GM18502 (cell line): Measurements from ENCODE around the gene PAFAH1B1.
A peak's percentile ranks its signal among the peaks of the same experiment; 100 is the strongest.

Experiments
- ATAC-seq: cut with Tn5 transposase; IDR thresholded peaks from one replicate; pipeline ENCODE4 v1.9.1; 2021; ENCODE audit warnings: mild to moderate bottlenecking; ENCODE audit not compliant: unreplicated experiment, poor library complexity

Gene PAFAH1B1

GRCh38 chr17:2711608-2712299, 118.3 kb downstream of the PAFAH1B1 start, which contains the start of gene CLUH:
Gene CLUH, minus strand, starts transcription at chr17:2711764. Its CDS starts 103 bp downstream, at chr17:2711661.
- ATAC-seq: peak; percentile 74

GRCh38 chr17:2712300-2713043, 119.0 kb downstream of the PAFAH1B1 start:
- no peak for ATAC-seq

- ATAC-seq: no peak
These were observed 120.4 kb downstream of the PAFAH1B1 start for GRCh38 chr17:2713881-2714280.

- ATAC-seq: no peak
These were observed 123.2 kb downstream of the PAFAH1B1 start for GRCh38 chr17:2716649-2717048.

- ATAC-seq: no peak
These were observed 124.9 kb downstream of the PAFAH1B1 start for GRCh38 chr17:2718150-2718938.

- ATAC-seq: no peak
These were observed 126.4 kb downstream of the PAFAH1B1 start for GRCh38 chr17:2719861-2720260.

- no peak for ATAC-seq
These were observed 128.1 kb downstream of the PAFAH1B1 start for GRCh38 chr17:2721603-2722002.

- no peak for ATAC-seq
These were observed 129.2 kb downstream of the PAFAH1B1 start for GRCh38 chr17:2722611-2723010.

- no peak for ATAC-seq
These were observed 130.1 kb downstream of the PAFAH1B1 start for GRCh38 chr17:2723505-2723996.

GRCh38 chr17:2723997-2724783, 130.7 kb downstream of the PAFAH1B1 start:
- ATAC-seq: no peak

- ATAC-seq: no peak
These were observed 131.3 kb downstream of the PAFAH1B1 start for GRCh38 chr17:2724784-2725164.

GRCh38 chr17:2730764-2731353, 137.4 kb downstream of the PAFAH1B1 start:
- ATAC-seq: no peak

- ATAC-seq: no peak
These were observed 138.4 kb downstream of the PAFAH1B1 start for GRCh38 chr17:2731807-2732206.

- ATAC-seq: no peak
These were observed 141.5 kb downstream of the PAFAH1B1 start for GRCh38 chr17:2734939-2735338.
